ENCODE results near the gene POLE2. TPM values are rescaled to one million over a fixed set of nuclear protein-coding genes. Genes with fewer than 3 reads are reported as not detected.
A peak's percentile ranks its signal among the peaks of the same experiment; 100 is the strongest.

The POLE2 gene
- total and polyA plus RNA-seq, 2 of the 13 experiments (the other 11 are each of a cell fraction or from before 2014, with no cell fraction given) = 16.6 to 37.0 TPM

DNA sequence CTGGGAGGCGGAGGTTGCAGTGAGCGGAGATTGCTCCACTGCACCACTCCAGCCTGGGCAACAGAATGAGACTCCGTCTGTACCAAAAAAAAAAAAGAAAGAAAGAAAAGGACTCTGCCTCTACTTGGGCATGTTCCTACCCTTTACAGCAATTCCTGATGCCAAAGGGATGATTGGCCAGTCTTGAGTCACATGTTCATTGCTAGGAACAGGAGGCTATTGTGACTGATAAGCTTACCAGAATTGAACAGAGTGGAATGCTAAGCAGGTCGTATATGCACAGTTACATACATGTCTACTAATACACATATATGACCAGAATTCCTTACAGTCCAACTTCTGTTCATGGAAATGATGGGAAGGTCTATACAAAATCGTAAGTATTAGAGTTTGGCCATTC lies 39.2 kb upstream of the POLE2 start:
- no TSS peak for BruUV-seq (replicated peaks)
- 74% methylated on average over 5 of the region's 5 CpGs for WGBS (ENCODE audit: low lambda C conversion rate)
- Histone ChIP-seq H4K20me1 (ENCODE audit: insufficient read depth, low read length) (no peaks in the 10 kb centered on the region), H3K4me3 (replicated peaks in 1 of 3; ENCODE audit: insufficient read depth in 1 of 3, low read depth in 2 of 3, low read length in 3 of 3) (no peak overlapping the region), H3K27ac (ENCODE audit: extremely low read length, insufficient read depth, low read length) (no peak overlapping the region), H3K9ac (ENCODE audit: insufficient read depth, low read depth, low read length) (no peak overlapping the region), H3K4me2 (ENCODE audit: low read depth, low read length) (no peak overlapping the region), H3K27me3 (ENCODE audit: control insufficient read depth in 1 of 2, insufficient read depth in 2 of 2, low read length in 2 of 2) (no peaks in the 10 kb centered on the region), H3K79me2 (ENCODE audit: insufficient read depth, low read length) (no peaks in the 10 kb centered on the region), H3K4me1 (ENCODE audit: insufficient read depth, low read length) (peaks cover 7% of the 10 kb centered on the region), H2AFZ (ENCODE audit: low read length) (no peak overlapping the region), H3K9me3 (ENCODE audit: low read length) (no peaks in the 10 kb centered on the region), H3K36me3 (replicated peaks in 1 of 2; ENCODE audit: control insufficient read depth in 1 of 2, insufficient read depth in 2 of 2, low read length in 2 of 2) (no peaks in the 10 kb centered on the region)
- ChIA-PET POLR2A (no interaction called here), CTCF (ENCODE audit: low intra/inter-chr PET ratio, low total read pairs) (no interaction called here)
- DNase-seq (ENCODE audit: low spot score) (peak; percentile 3), FAIRE-seq (no peak), ATAC-seq (no peak)
- intact Hi-C loops (cut with micrococcal nuclease; ENCODE audit: unreplicated experiment) (no loop called here), in situ Hi-C loops (cut with HindIII; ENCODE audit: extremely low pct_ligation_motif_present, low pct_unique_long_range_greater_than_20kb) (no loop called here)
- TF ChIP-seq, protein P1, sequence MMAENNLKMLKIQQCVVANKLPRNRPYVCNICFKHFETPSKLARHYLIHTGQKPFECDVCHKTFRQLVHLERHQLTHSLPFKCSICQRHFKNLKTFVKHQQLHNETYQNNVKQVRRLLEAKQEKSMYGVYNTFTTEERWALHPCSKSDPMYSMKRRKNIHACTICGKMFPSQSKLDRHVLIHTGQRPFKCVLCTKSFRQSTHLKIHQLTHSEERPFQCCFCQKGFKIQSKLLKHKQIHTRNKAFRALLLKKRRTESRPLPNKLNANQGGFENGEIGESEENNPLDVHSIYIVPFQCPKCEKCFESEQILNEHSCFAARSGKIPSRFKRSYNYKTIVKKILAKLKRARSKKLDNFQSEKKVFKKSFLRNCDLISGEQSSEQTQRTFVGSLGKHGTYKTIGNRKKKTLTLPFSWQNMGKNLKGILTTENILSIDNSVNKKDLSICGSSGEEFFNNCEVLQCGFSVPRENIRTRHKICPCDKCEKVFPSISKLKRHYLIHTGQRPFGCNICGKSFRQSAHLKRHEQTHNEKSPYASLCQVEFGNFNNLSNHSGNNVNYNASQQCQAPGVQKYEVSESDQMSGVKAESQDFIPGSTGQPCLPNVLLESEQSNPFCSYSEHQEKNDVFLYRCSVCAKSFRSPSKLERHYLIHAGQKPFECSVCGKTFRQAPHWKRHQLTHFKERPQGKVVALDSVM (CRISPR knock-in tag; IDR thresholded peaks at IDR 0.05) = no peak
- TF ChIP-seq ZNF431 (CRISPR knock-in tag; IDR thresholded peaks at IDR 0.05; ENCODE audit: borderline replicate concordance, low read depth) = no peak
- TF ChIP-seq RBM39 (IDR thresholded peaks at IDR 0.05; ENCODE audit: low read depth, low read length, poor library complexity, severe bottlenecking) = no peak
- TF ChIP-seq GPN1 (CRISPR knock-in tag; IDR thresholded peaks at IDR 0.05; ENCODE audit: borderline replicate concordance) = no peak
- no peak for TF ChIP-seq ZNF780A (CRISPR knock-in tag; IDR thresholded peaks at IDR 0.05)
- no peak for TF ChIP-seq REL (CRISPR knock-in tag; conservative IDR thresholded peaks at IDR 0.05)
- no peak for TF ChIP-seq STAG1 (CRISPR knock-in tag; IDR thresholded peaks at IDR 0.05)
- TF ChIP-seq HOXA3 (CRISPR knock-in tag; IDR thresholded peaks at IDR 0.05) = no peak
- TF ChIP-seq ZNF383 (CRISPR knock-in tag; IDR thresholded peaks at IDR 0.05; ENCODE audit: borderline replicate concordance) = no peak
- no peak for TF ChIP-seq ZSCAN21 (CRISPR knock-in tag; IDR thresholded peaks at IDR 0.05; ENCODE audit: borderline replicate concordance)
- TF ChIP-seq ZKSCAN8 (CRISPR knock-in tag; IDR thresholded peaks at IDR 0.05; ENCODE audit: borderline replicate concordance) = no peak
- TF ChIP-seq, protein P2, sequence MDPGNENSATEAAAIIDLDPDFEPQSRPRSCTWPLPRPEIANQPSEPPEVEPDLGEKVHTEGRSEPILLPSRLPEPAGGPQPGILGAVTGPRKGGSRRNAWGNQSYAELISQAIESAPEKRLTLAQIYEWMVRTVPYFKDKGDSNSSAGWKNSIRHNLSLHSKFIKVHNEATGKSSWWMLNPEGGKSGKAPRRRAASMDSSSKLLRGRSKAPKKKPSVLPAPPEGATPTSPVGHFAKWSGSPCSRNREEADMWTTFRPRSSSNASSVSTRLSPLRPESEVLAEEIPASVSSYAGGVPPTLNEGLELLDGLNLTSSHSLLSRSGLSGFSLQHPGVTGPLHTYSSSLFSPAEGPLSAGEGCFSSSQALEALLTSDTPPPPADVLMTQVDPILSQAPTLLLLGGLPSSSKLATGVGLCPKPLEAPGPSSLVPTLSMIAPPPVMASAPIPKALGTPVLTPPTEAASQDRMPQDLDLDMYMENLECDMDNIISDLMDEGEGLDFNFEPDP (CRISPR knock-in tag; conservative IDR thresholded peaks at IDR 0.05) = no peak
- no peak for TF ChIP-seq ZNF296 (CRISPR knock-in tag; conservative IDR thresholded peaks at IDR 0.05)
- no peak for TF ChIP-seq ZNF530 (CRISPR knock-in tag; IDR thresholded peaks at IDR 0.05; ENCODE audit: low read depth)
- TF ChIP-seq HIVEP1 (CRISPR knock-in tag; IDR thresholded peaks at IDR 0.05) = no peak
